ENCODE data around the gene CIB1.

CIB1 gene

GRCh38 chr15:90240856-90241255 lies 7.1 kb upstream of the CIB1 start:
- DNase-seq (ENCODE audit: low spot score): no peak

- no peak for DNase-seq (ENCODE audit: low spot score)
These were observed 5.6 kb upstream of the CIB1 start for GRCh38 chr15:90239371-90239770.

GRCh38 chr15:90234096-90234988 lies 601 bp upstream of the CIB1 start, which contains the start of gene GDPGP1:
Gene GDPGP1 (plus strand): TSS chr15:90234209. CDS start chr15:90240909, 6,700 bp downstream.
- peak; percentile 100 for DNase-seq (ENCODE audit: low spot score)

- no peak for DNase-seq (ENCODE audit: low spot score)
These were observed 777 bp downstream of the CIB1 start for GRCh38 chr15:90232941-90233386.

GRCh38 chr15:90232196-90232595 lies 1.5 kb downstream of the CIB1 start:
- DNase-seq (ENCODE audit: low spot score): no peak

GRCh38 chr15:90231028-90232017 lies 2.4 kb downstream of the CIB1 start:
- DNase-seq (ENCODE audit: low spot score): no peak

GRCh38 chr15:90230610-90231009 lies 3.1 kb downstream of the CIB1 start:
- no peak for DNase-seq (ENCODE audit: low spot score)

GRCh38 chr15:90230071-90230494 lies 3.7 kb downstream of the CIB1 start:
- DNase-seq (ENCODE audit: low spot score): no peak

- no peak for DNase-seq (ENCODE audit: low spot score)
These were observed 4.8 kb downstream of the CIB1 start for GRCh38 chr15:90228960-90229359.

GRCh38 chr15:90227816-90228772 lies 5.6 kb downstream of the CIB1 start:
- no peak for DNase-seq (ENCODE audit: low spot score)

- no peak for DNase-seq (ENCODE audit: low spot score)
These were observed 6.4 kb downstream of the CIB1 start for GRCh38 chr15:90227336-90227735.

- DNase-seq (ENCODE audit: low spot score): no peak
These were observed 8.1 kb downstream of the CIB1 start for GRCh38 chr15:90225504-90226234.

- no peak for DNase-seq (ENCODE audit: low spot score)
These were observed 8.7 kb downstream of the CIB1 start for GRCh38 chr15:90225047-90225446.

GRCh38 chr15:90223441-90224165 lies 10.1 kb downstream of the CIB1 start:
- DNase-seq (ENCODE audit: low spot score): no peak

- no peak for DNase-seq (ENCODE audit: low spot score)
These were observed 11.2 kb downstream of the CIB1 start for GRCh38 chr15:90222547-90222946.

- peak; percentile 93 for DNase-seq (ENCODE audit: low spot score)
These were observed 12.4 kb downstream of the CIB1 start for GRCh38 chr15:90221246-90221900.

GRCh38 chr15:90219421-90220141 lies 14.2 kb downstream of the CIB1 start:
- DNase-seq (ENCODE audit: low spot score): peak; percentile 64

- DNase-seq (ENCODE audit: low spot score): no peak
These were observed 15.9 kb downstream of the CIB1 start for GRCh38 chr15:90217671-90218394.

Measured in AG08395 (cell line).